AG04450 (cell line): ENCODE data around the gene NCL. TPM values are rescaled to one million over a fixed set of nuclear protein-coding genes. Genes with fewer than 3 reads are reported as not detected.
A peak's percentile ranks its signal among the peaks of the same experiment; 100 is the strongest.

Experiments used
- CTCF ChIA-PET: fragments of 300-600, 350-600 bp; formaldehyde crosslinking; extraction: SDS; loops from one replicate; lab custom pipeline; 2022; ENCODE audit warnings: antibody characterized with exemption, inconsistent platforms; lab: Charles Lee
- POLR2A ChIA-PET: fragments of 350-600 bp; formaldehyde crosslinking; extraction: SDS; loops from one replicate; lab custom pipeline; 2021; ENCODE audit warnings: antibody characterized with exemption, inconsistent platforms; lab: Yijun Ruan, JAX
- DNase-seq: peaks from one replicate; pipeline ENCODE4 v3.0.0-alpha.2; 2011; ENCODE audit warnings: low read depth, low spot score
- H3K27ac ChIP-seq: one replicate; pipeline ENCODE4 v1.5.1; 2012; ENCODE audit warnings: low read depth, low read length, control low read depth
- H3K27me3 ChIP-seq: one replicate; pipeline ENCODE4 v1.6.0; 2012; ENCODE audit warnings: low read length; ENCODE audit not compliant: control insufficient read depth, insufficient read depth
- H3K4me3 ChIP-seq: 2 replicates; pipeline ENCODE4 v1.5.1; 2011; ENCODE audit warnings: mild to moderate bottlenecking, low read depth, low read length, control low read depth
- H3K9me3 ChIP-seq: 2 replicates; pipeline ENCODE4 v1.5.1; 2012; ENCODE audit warnings: low read length; ENCODE audit not compliant: control insufficient read depth, insufficient read depth
- CTCF ChIP-seq: IDR thresholded peaks from 2 replicates; pipeline ENCODE4 v1.5.1; 2011; ENCODE audit warnings: low read depth, low read length, control low read depth, inconsistent platforms
- polyA plus RNA-seq: library from polyadenylated mRNA; depleted of rRNA; stranded (reverse); fragments of >200 nt; gene quantifications from 2 replicates; pipeline ENCODE4 v1.2.3, GENCODE V29; 2011

Gene NCL
- polyA plus RNA-seq, 1 experiment = 165 TPM

- no peak overlapping the region for H3K4me3 ChIP-seq
- CTCF ChIA-PET = interaction anchor here (1.0 to 10.2 kb wide), 2 partner anchors 33 to 123 kb away, joined by 4 to 173 read pairs; no protein-coding TSS in a partner anchor
- no peak for TF ChIP-seq CTCF
- POLR2A ChIA-PET = no interaction called here
- H3K9me3 ChIP-seq = no peaks in the 10 kb centered on the region
- H3K27me3 ChIP-seq = peaks cover 11% of the 10 kb centered on the region
- H3K27ac ChIP-seq = no peak overlapping the region
- DNase-seq = no peak
These were observed 45.3 kb downstream of the NCL start for GRCh38 chr2:231418820-231419640.

DNA sequence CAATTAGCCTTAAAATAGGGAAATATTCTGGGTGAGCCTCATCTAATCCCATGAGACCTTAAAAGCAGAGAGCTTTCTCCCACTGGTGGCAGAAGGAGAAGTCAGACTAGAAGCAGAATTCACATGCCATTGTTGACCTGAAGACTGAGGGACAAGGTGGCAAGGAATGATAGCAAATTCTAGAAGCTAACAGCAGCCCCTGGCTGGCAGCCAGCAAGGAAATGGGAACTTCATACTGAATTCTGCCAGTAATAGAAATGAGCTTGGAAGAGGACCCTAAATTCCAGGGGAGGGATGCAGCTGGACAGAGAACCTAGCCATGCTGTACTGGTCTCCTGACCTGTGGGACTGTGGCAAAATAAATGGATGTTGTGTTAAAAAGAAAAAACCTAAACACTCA, 49.3 kb downstream of the NCL start:
- H3K27ac ChIP-seq = no peak overlapping the region
- POLR2A ChIA-PET = no interaction called here
- DNase-seq = no peak
- H3K9me3 ChIP-seq = peaks cover 6% of the 10 kb centered on the region
- TF ChIP-seq CTCF = no peak
- CTCF ChIA-PET = interaction anchor here (1.2 to 10.2 kb wide), 3 partner anchors 9 to 311 kb away, joined by 4 to 173 read pairs (median 9); no protein-coding TSS in a partner anchor
- H3K4me3 ChIP-seq = no peak overlapping the region
- no peaks in the 10 kb centered on the region for H3K27me3 ChIP-seq

DNA sequence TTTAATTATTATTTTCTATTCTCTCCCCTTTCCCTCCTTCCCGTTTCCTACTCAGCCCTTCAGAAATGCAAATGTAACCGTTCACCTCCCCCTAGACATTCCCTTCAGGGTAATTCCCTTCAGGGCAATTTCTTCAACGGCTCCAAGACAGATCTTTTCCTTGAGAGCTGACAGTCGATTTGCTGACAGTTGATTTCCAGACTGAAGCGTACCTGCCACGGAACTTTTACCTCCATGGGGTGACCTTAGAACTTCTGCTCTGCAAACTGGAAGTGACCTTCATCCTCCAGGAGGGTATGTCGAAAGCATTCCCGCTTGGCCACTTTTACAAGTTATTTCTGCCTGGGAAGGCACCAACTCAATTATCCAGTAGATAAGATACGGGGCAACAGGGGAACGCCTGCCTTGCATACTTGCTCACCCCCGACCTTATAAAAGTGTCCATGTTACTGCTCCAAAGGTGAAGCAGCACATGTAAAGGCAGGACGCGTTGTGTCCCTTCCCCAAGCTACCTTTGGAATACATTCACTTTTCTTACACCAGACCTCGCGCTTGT, 50.3 kb downstream of the NCL start:
- peaks cover 11% of the 10 kb centered on the region for H3K9me3 ChIP-seq
- DNase-seq = no peak
- ChIA-PET CTCF (interaction anchor here (2.2 to 10.2 kb wide), 4 partner anchors 38 to 310 kb away, joined by 11 to 173 read pairs (median 56); no protein-coding TSS in a partner anchor), POLR2A (no interaction called here)
- H3K27ac ChIP-seq = no peak overlapping the region
- no peak overlapping the region for H3K4me3 ChIP-seq
- no peak for TF ChIP-seq CTCF
- H3K27me3 ChIP-seq = no peaks in the 10 kb centered on the region

- no peaks in the 10 kb centered on the region for H3K27me3 ChIP-seq
- no peak overlapping the region for H3K4me3 ChIP-seq
- no peak for DNase-seq
- no peak overlapping the region for H3K27ac ChIP-seq
- H3K9me3 ChIP-seq = peaks cover 11% of the 10 kb centered on the region
- POLR2A ChIA-PET = no interaction called here
- CTCF ChIA-PET = interaction anchor here (1.1 to 10.2 kb wide), 15 partner anchors 10 to 318 kb away, joined by 3 to 173 read pairs (median 8); no protein-coding TSS in a partner anchor
- no peak for TF ChIP-seq CTCF
These were observed 50.8 kb downstream of the NCL start for GRCh38 chr2:231413456-231413855.

DNA sequence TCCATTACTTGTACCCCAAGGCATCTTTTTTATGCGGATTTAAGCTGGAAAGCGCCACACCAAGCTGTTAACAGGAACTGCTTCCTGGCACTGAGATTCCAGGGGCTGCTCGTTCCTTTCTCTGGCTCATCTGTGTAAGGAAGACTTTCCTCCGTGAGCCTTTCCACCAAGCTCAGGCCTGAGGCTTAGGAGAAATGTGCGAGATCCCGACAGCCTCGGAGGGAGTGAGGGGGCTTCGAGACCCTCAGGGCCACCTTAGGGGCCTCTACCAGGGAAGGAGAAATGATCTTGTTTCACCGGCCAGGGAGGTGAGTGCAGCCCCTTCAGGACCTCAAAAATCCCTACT, 51.7 kb downstream of the NCL start:
- CTCF ChIA-PET = interaction anchor here (0.6 to 10.2 kb wide), 58 partner anchors 9 to 548 kb away, joined by 3 to 173 read pairs (median 4); partner anchors contain the start of gene ITM2C
- Histone ChIP-seq H3K27me3 (no peaks in the 10 kb centered on the region), H3K4me3 (peak overlapping the region; percentile 73), H3K9me3 (peaks cover 11% of the 10 kb centered on the region), H3K27ac (no peak overlapping the region)
- no peak for DNase-seq
- TF ChIP-seq CTCF = no peak
- POLR2A ChIA-PET = interaction anchor here (0.6 to 1.9 kb wide), 7 partner anchors 24 to 301 kb away, joined by 3 to 10 read pairs (median 3); partner anchors contain the start of gene NCL
